Measurements from ENCODE around the gene KIAA1671.
A peak's percentile ranks its signal among the peaks of the same experiment; 100 is the strongest.

Gene KIAA1671

GRCh38 chr22:25166266-25167040, 213.9 kb downstream of the KIAA1671 start:
- TF ChIP-seq CTCF (IDR thresholded peaks at IDR 0.05), result no peak
- no peaks in the 10 kb centered on the region for H3K9me3 Mint-ChIP-seq
- H3K36me3 Mint-ChIP-seq (ENCODE audit: low read depth), result no peaks in the 10 kb centered on the region
- no peak overlapping the region for H3K27ac Mint-ChIP-seq
- DNase-seq, result no peak
- no peak overlapping the region for H3K4me3 Mint-ChIP-seq
- H3K27me3 Mint-ChIP-seq (ENCODE audit: low read depth, poor library complexity), result no peaks in the 10 kb centered on the region
- peaks cover 12% of the 10 kb centered on the region for H3K4me1 Mint-ChIP-seq

- Mint-ChIP-seq H3K36me3 (ENCODE audit: low read depth) (no peaks in the 10 kb centered on the region), H3K27ac (no peak overlapping the region), H3K9me3 (no peaks in the 10 kb centered on the region), H3K4me1 (peaks cover 12% of the 10 kb centered on the region), H3K4me3 (no peak overlapping the region), H3K27me3 (ENCODE audit: low read depth, poor library complexity) (no peaks in the 10 kb centered on the region)
- TF ChIP-seq CTCF (IDR thresholded peaks at IDR 0.05), result no peak
- DNase-seq, result no peak
Measured at GRCh38 chr22:25167082-25167481, 214.6 kb downstream of the KIAA1671 start.

GRCh38 chr22:25167834-25168601, 215.5 kb downstream of the KIAA1671 start:
- DNase-seq, result no peak
- no peak overlapping the region for H3K27ac Mint-ChIP-seq
- no peaks in the 10 kb centered on the region for H3K36me3 Mint-ChIP-seq (ENCODE audit: low read depth)
- H3K4me1 Mint-ChIP-seq, result peaks cover 12% of the 10 kb centered on the region
- no peak for TF ChIP-seq CTCF (IDR thresholded peaks at IDR 0.05)
- H3K4me3 Mint-ChIP-seq, result no peak overlapping the region
- H3K9me3 Mint-ChIP-seq, result no peaks in the 10 kb centered on the region
- H3K27me3 Mint-ChIP-seq (ENCODE audit: low read depth, poor library complexity), result no peaks in the 10 kb centered on the region

- H3K36me3 Mint-ChIP-seq (ENCODE audit: low read depth), result no peaks in the 10 kb centered on the region
- no peak for TF ChIP-seq CTCF (IDR thresholded peaks at IDR 0.05)
- DNase-seq, result no peak
- no peak overlapping the region for H3K4me3 Mint-ChIP-seq
- no peaks in the 10 kb centered on the region for H3K9me3 Mint-ChIP-seq
- H3K27ac Mint-ChIP-seq, result peak overlapping the region; percentile 36
- H3K4me1 Mint-ChIP-seq, result peaks cover 12% of the 10 kb centered on the region
- no peaks in the 10 kb centered on the region for H3K27me3 Mint-ChIP-seq (ENCODE audit: low read depth, poor library complexity)
Measured at GRCh38 chr22:25169278-25170031, 216.9 kb downstream of the KIAA1671 start.

- no peak for DNase-seq
- Mint-ChIP-seq H3K27me3 (ENCODE audit: low read depth, poor library complexity) (peaks cover under 1% of the 10 kb centered on the region), H3K36me3 (ENCODE audit: low read depth) (no peaks in the 10 kb centered on the region), H3K27ac (no peak overlapping the region), H3K4me3 (no peak overlapping the region), H3K4me1 (peaks cover 12% of the 10 kb centered on the region), H3K9me3 (no peaks in the 10 kb centered on the region)
- no peak for TF ChIP-seq CTCF (IDR thresholded peaks at IDR 0.05)
Measured at GRCh38 chr22:25170426-25170980, 218.0 kb downstream of the KIAA1671 start.

All from nephron progenitor cell (in vitro differentiated cells).